Karpas-422 (cell line): ENCODE results near the gene GDF11. TPM values are rescaled to one million over a fixed set of nuclear protein-coding genes. Genes with fewer than 3 reads are reported as not detected.
"Not testable (repeated sequence)": the region's sequence is repeated elsewhere in the genome, so short reads cannot be mapped to it uniquely, and the experiment has no call there.

Experiments used
- DNase-seq: peaks from one replicate; pipeline ENCODE4 v3.0.0-alpha.2; 2015
- H2AFZ ChIP-seq: fragments of 200-600 bp; sonication (generic); 2 replicates; pipeline ENCODE4 v1.6.1; 2014; ENCODE audit warnings: antibody characterized with exemption, low read length, mixed read lengths
- H3K27ac ChIP-seq: fragments of 200-600 bp; sonication (generic); 2 replicates; pipeline ENCODE4 v1.5.1; 2014; ENCODE audit warnings: mild to moderate bottlenecking, low read length, moderate library complexity
- H3K27me3 ChIP-seq: fragments of 200-600 bp; sonication (generic); 2 replicates; pipeline ENCODE4 v1.6.1; 2014; ENCODE audit warnings: low read length, mixed read lengths
- H3K36me3 ChIP-seq: fragments of 200-600 bp; sonication (generic); 2 replicates; pipeline ENCODE4 v1.6.1; 2014; ENCODE audit warnings: low read length, mixed read lengths; ENCODE audit not compliant: insufficient read depth
- H3K4me1 ChIP-seq: fragments of 200-600 bp; sonication (generic); 2 replicates; pipeline ENCODE4 v1.6.1; 2014; ENCODE audit warnings: mild to moderate bottlenecking, low read length, mixed read lengths
- H3K4me2 ChIP-seq: fragments of 200-600 bp; sonication (generic); 2 replicates; pipeline ENCODE4 v1.6.1; 2014; ENCODE audit warnings: low read length, low read depth, mild to moderate bottlenecking; ENCODE audit not compliant: poor library complexity, severe bottlenecking
- H3K4me3 ChIP-seq: fragments of 200-600 bp; sonication (generic); 2 replicates; pipeline ENCODE4 v1.5.1; 2014; ENCODE audit warnings: mild to moderate bottlenecking, antibody characterized with exemption, low read length, mixed read lengths
- H3K79me2 ChIP-seq: fragments of 200-600 bp; sonication (generic); 2 replicates; pipeline ENCODE4 v1.6.1; 2014; ENCODE audit warnings: mild to moderate bottlenecking, low read length, mixed read lengths
- H3K9ac ChIP-seq: fragments of 200-600 bp; sonication (generic); 2 replicates; pipeline ENCODE4 v1.6.0; 2014; ENCODE audit warnings: low read length
- H3K9me2 ChIP-seq: fragments of 200-600 bp; sonication (generic), shearing (Covaris generic); replicated peaks from 2 replicates; pipeline ENCODE4 v1.6.0; 2014; ENCODE audit warnings: mild to moderate bottlenecking, low read length, moderate library complexity; ENCODE audit not compliant: insufficient read depth
- H3K9me3 ChIP-seq: fragments of 300-700, 200-600 bp; sonication (generic); 2 replicates; pipeline ENCODE4 v1.6.1; 2014; ENCODE audit warnings: low read length, mixed read lengths
- H4K20me1 ChIP-seq: fragments of 200-600 bp; sonication (generic); 2 replicates; pipeline ENCODE4 v1.6.1; 2014; ENCODE audit warnings: mild to moderate bottlenecking, antibody characterized with exemption, low read length, low read depth; ENCODE audit not compliant: insufficient read depth
- total RNA-seq: library from RNA; depleted of rRNA; stranded (reverse); fragments of >200 nt; shearing (Covaris generic); gene quantifications from 2 replicates; pipeline ENCODE4 v1.2.3, GENCODE V29; 2014; ENCODE audit warnings: low replicate concordance

The GDF11 gene
- total RNA-seq, 1 experiment from 2014 or later, result 2.9 TPM

- Histone ChIP-seq H3K27ac (peak overlapping the region; percentile 68), H2AFZ (no peak overlapping the region), H3K9me2 (no peaks in the 10 kb centered on the region), H3K9me3 (no peaks in the 10 kb centered on the region), H3K4me2 (peak overlapping the region; percentile 98), H3K9ac (peak overlapping the region; percentile 77), H3K4me1 (peaks cover 51% of the 10 kb centered on the region), H3K36me3 (no peaks in the 10 kb centered on the region), H3K27me3 (no peaks in the 10 kb centered on the region), H4K20me1 (peaks cover 14% of the 10 kb centered on the region), H3K4me3 (peak overlapping the region; percentile 86), H3K79me2 (peaks cover 9% of the 10 kb centered on the region)
- DNase-seq, result peak; percentile 79
These were observed 2.6 kb downstream of the GDF11 start for GRCh38 chr12:55745361-55746173.

GRCh38 chr12:55746174-55746912, 3.4 kb downstream of the GDF11 start:
- Histone ChIP-seq H3K27me3 (no peaks in the 10 kb centered on the region), H3K4me1 (peaks cover 51% of the 10 kb centered on the region), H3K36me3 (no peaks in the 10 kb centered on the region; the same call in 1 of the 2 replicates), H3K4me3 (no peak overlapping the region), H3K27ac (peak overlapping the region; percentile 68), H3K9me2 (no peaks in the 10 kb centered on the region), H4K20me1 (peaks cover 14% of the 10 kb centered on the region), H3K9me3 (no peaks in the 10 kb centered on the region), H2AFZ (no peak overlapping the region), H3K4me2 (peak overlapping the region; percentile 98), H3K79me2 (peaks cover 9% of the 10 kb centered on the region), H3K9ac (peak overlapping the region; percentile 77; the same call in 1 of the 2 replicates)
- no peak for DNase-seq

- Histone ChIP-seq H2AFZ (no peak overlapping the region), H3K4me2 (no peak overlapping the region), H3K4me1 (peaks cover 51% of the 10 kb centered on the region), H4K20me1 (peaks cover 14% of the 10 kb centered on the region), H3K9me3 (no peaks in the 10 kb centered on the region), H3K36me3 (no peaks in the 10 kb centered on the region; the same call in 1 of the 2 replicates), H3K4me3 (no peak overlapping the region), H3K27ac (no peak overlapping the region), H3K79me2 (peaks cover 9% of the 10 kb centered on the region), H3K9ac (no peak overlapping the region), H3K9me2 (no peaks in the 10 kb centered on the region), H3K27me3 (no peaks in the 10 kb centered on the region)
- no peak for DNase-seq
These were observed 4.0 kb downstream of the GDF11 start for GRCh38 chr12:55746913-55747231.

GRCh38 chr12:55748230-55748993, 5.5 kb downstream of the GDF11 start:
- DNase-seq, result no peak
- peaks cover 14% of the 10 kb centered on the region for H3K36me3 ChIP-seq

GRCh38 chr12:55755246-55755645, 12.3 kb downstream of the GDF11 start:
- Histone ChIP-seq H3K9me3 (no peaks in the 10 kb centered on the region), H3K79me2 (peaks cover 16% of the 10 kb centered on the region), H3K4me3 (no peak overlapping the region), H4K20me1 (no peaks in the 10 kb centered on the region), H2AFZ (no peak overlapping the region), H3K36me3 (peaks cover 55% of the 10 kb centered on the region), H3K9me2 (no peaks in the 10 kb centered on the region), H3K4me1 (no peaks in the 10 kb centered on the region), H3K9ac (no peak overlapping the region), H3K4me2 (no peak overlapping the region), H3K27me3 (no peaks in the 10 kb centered on the region), H3K27ac (no peak overlapping the region)
- DNase-seq, result no peak

More at GRCh38 chr12:55748230-55748993, 5.5 kb downstream of the GDF11 start:
- no peaks in the 10 kb centered on the region for H3K27me3 ChIP-seq
- no peak overlapping the region for H3K27ac ChIP-seq
- no peaks in the 10 kb centered on the region for H3K9me3 ChIP-seq
- no peaks in the 10 kb centered on the region for H3K9me2 ChIP-seq
- no peak overlapping the region for H3K4me3 ChIP-seq
- no peak overlapping the region for H3K4me2 ChIP-seq
- no peak overlapping the region for H3K9ac ChIP-seq
- H2AFZ ChIP-seq, result no peak overlapping the region
- peaks cover 14% of the 10 kb centered on the region for H4K20me1 ChIP-seq
- peaks cover 9% of the 10 kb centered on the region for H3K79me2 ChIP-seq
- H3K4me1 ChIP-seq, result peaks cover 46% of the 10 kb centered on the region

GRCh38 chr12:55757701-55758100, 14.8 kb downstream of the GDF11 start:
- H3K27me3 ChIP-seq, result no peaks in the 10 kb centered on the region
- no peaks in the 10 kb centered on the region for H4K20me1 ChIP-seq
- peaks cover 20% of the 10 kb centered on the region for H3K79me2 ChIP-seq
- H2AFZ ChIP-seq, result no peak overlapping the region
- H3K4me1 ChIP-seq, result no peaks in the 10 kb centered on the region
- DNase-seq, result no peak
- H3K9me3 ChIP-seq, result no peaks in the 10 kb centered on the region
- H3K9me2 ChIP-seq, result no peaks in the 10 kb centered on the region
- peaks cover 64% of the 10 kb centered on the region for H3K36me3 ChIP-seq
- H3K4me2 ChIP-seq, result no peak overlapping the region
- no peak overlapping the region for H3K4me3 ChIP-seq
- no peak overlapping the region for H3K9ac ChIP-seq
- H3K27ac ChIP-seq, result no peak overlapping the region

GRCh38 chr12:55758575-55758974, 15.7 kb downstream of the GDF11 start:
- not testable (repeated sequence) for H4K20me1 ChIP-seq, H3K4me2 ChIP-seq, DNase-seq, H3K4me1 ChIP-seq, H3K9me3 ChIP-seq, H3K9me2 ChIP-seq, H3K27ac ChIP-seq, H3K9ac ChIP-seq, H2AFZ ChIP-seq, H3K27me3 ChIP-seq, H3K4me3 ChIP-seq
- Histone ChIP-seq H3K36me3 (peaks cover 64% of the 10 kb centered on the region), H3K79me2 (peaks cover 20% of the 10 kb centered on the region)

- H3K36me3 ChIP-seq, result peaks cover 51% of the 10 kb centered on the region
- peaks cover 8% of the 10 kb centered on the region for H3K79me2 ChIP-seq
- DNase-seq, result no peak
- H3K9ac ChIP-seq, result no peak overlapping the region
- no peaks in the 10 kb centered on the region for H3K9me2 ChIP-seq
- no peak overlapping the region for H3K4me2 ChIP-seq
- H3K4me3 ChIP-seq, result no peak overlapping the region
- no peaks in the 10 kb centered on the region for H3K27me3 ChIP-seq
- H4K20me1 ChIP-seq, result no peaks in the 10 kb centered on the region
- no peak overlapping the region for H3K27ac ChIP-seq
- H3K4me1 ChIP-seq, result no peaks in the 10 kb centered on the region
- H3K9me3 ChIP-seq, result no peaks in the 10 kb centered on the region
- H2AFZ ChIP-seq, result no peak overlapping the region
These were observed 17.7 kb downstream of the GDF11 start for GRCh38 chr12:55760663-55761062.
